GM23338 (cell line): ENCODE data around the gene ARRDC2. TPM values are rescaled to one million over a fixed set of nuclear protein-coding genes. Genes with fewer than 3 reads are reported as not detected.

Experiments used
- ATAC-seq: fragments of 200-7000 bp; cut with Tn5 transposase; 3 replicates; pipeline ENCODE4 v1.9.1; 2020
- DNase-seq: peaks from one replicate; pipeline ENCODE4 v3.0.0-alpha.2; 2015; ENCODE audit warnings: low spot score
- H2AFZ ChIP-seq: fragments of 200-600 bp; sonication (generic); 2 replicates; pipeline ENCODE4 v1.8.0; 2016; ENCODE audit warnings: antibody characterized with exemption, mild to moderate bottlenecking, moderate library complexity
- H3F3A ChIP-seq: fragments of 200-600 bp; sonication (generic); replicated peaks from 2 replicates; pipeline ENCODE4 v1.8.0; 2017; ENCODE audit warnings: antibody characterized with exemption, mixed run types, low read depth
- H3K27ac ChIP-seq: fragments of 200-600 bp; sonication (generic); 2 replicates; pipeline ENCODE4 v1.6.1; 2016; ENCODE audit warnings: low read depth
- H3K27me3 ChIP-seq: fragments of 200-600 bp; sonication (generic); 2 replicates; pipeline ENCODE4 v1.8.0; 2016; ENCODE audit warnings: mild to moderate bottlenecking, mixed run types, moderate library complexity; ENCODE audit not compliant: insufficient read depth
- H3K36me3 ChIP-seq: fragments of 200-600 bp; sonication (generic); 2 replicates; pipeline ENCODE4 v1.8.0; 2016; ENCODE audit warnings: mild to moderate bottlenecking; ENCODE audit not compliant: insufficient read depth
- H3K4me1 ChIP-seq: fragments of 200-600 bp; sonication (generic); 2 replicates; pipeline ENCODE4 v1.8.0; 2016; ENCODE audit warnings: mild to moderate bottlenecking, moderate library complexity; ENCODE audit not compliant: insufficient read depth
- H3K4me2 ChIP-seq: fragments of 200-600 bp; sonication (generic); 2 replicates; pipeline ENCODE4 v1.7.1; 2017; ENCODE audit warnings: mixed run types
- H3K4me3 ChIP-seq: fragments of 200-600 bp; sonication (generic); 2 replicates; pipeline ENCODE4 v1.6.1; 2016; ENCODE audit warnings: mixed run types
- H3K79me2 ChIP-seq: fragments of 200-600 bp; sonication (generic); replicated peaks from 2 replicates; pipeline ENCODE4 v1.8.0; 2017; ENCODE audit warnings: mild to moderate bottlenecking; ENCODE audit not compliant: insufficient read depth
- H3K9me2 ChIP-seq: fragments of 200-600 bp; sonication (generic); 2 replicates; pipeline ENCODE4 v1.8.0; 2017; ENCODE audit not compliant: insufficient read depth
- H4K20me1 ChIP-seq: fragments of 200-600 bp; sonication (generic); replicated peaks from 2 replicates; pipeline ENCODE4 v1.8.0; 2017; ENCODE audit warnings: mild to moderate bottlenecking; ENCODE audit not compliant: insufficient read depth
- H3K27ac Mint-ChIP-seq: 2 replicates; pipeline ENCODE4 v1.8.0; 2020; ENCODE audit warnings: inconsistent platforms, mild to moderate bottlenecking, moderate library complexity, mixed read lengths
- H3K27me3 Mint-ChIP-seq: 3 replicates; pipeline ENCODE4 v1.8.0; 2022; ENCODE audit warnings: low read depth, mild to moderate bottlenecking, moderate library complexity, mixed read lengths, inconsistent platforms; ENCODE audit not compliant: insufficient read depth, poor library complexity
- H3K36me3 Mint-ChIP-seq: 3 replicates; pipeline ENCODE4 v1.8.0; 2021; ENCODE audit warnings: low read depth, mild to moderate bottlenecking, inconsistent platforms, moderate library complexity, mixed read lengths
- H3K4me1 Mint-ChIP-seq: 3 replicates; pipeline ENCODE4 v1.8.0; 2020; ENCODE audit warnings: mild to moderate bottlenecking, inconsistent platforms, mixed read lengths
- H3K4me3 Mint-ChIP-seq: 3 replicates; pipeline ENCODE4 v1.8.0; 2021; ENCODE audit warnings: moderate library complexity, mild to moderate bottlenecking, inconsistent platforms, mixed read lengths
- H3K9me3 Mint-ChIP-seq: 3 replicates; pipeline ENCODE4 v1.8.0; 2020; ENCODE audit warnings: moderate library complexity, mild to moderate bottlenecking, inconsistent platforms, mixed read lengths
- EZH2 ChIP-seq: fragments of 200-600 bp; sonication (generic); IDR thresholded peaks from one replicate; pipeline ENCODE4 v1.8.0; 2017; ENCODE audit warnings: antibody characterized with exemption, mild to moderate bottlenecking, low read depth; ENCODE audit not compliant: unreplicated experiment
- JUNB ChIP-seq: IDR thresholded peaks from one replicate; pipeline ENCODE4 v1.6.1; 2016; ENCODE audit warnings: antibody characterized with exemption; ENCODE audit not compliant: unreplicated experiment
- NANOG ChIP-seq: IDR thresholded peaks from 2 replicates; pipeline ENCODE4 v1.6.1; 2016; ENCODE audit warnings: antibody characterized with exemption, borderline replicate concordance
- POLR2AphosphoS5 ChIP-seq: IDR thresholded peaks from 2 replicates; pipeline ENCODE4 v1.6.1; 2016; ENCODE audit warnings: antibody characterized with exemption, low read depth
- STAT1 ChIP-seq: IDR thresholded peaks from one replicate; pipeline ENCODE4 v1.6.1; 2016; ENCODE audit warnings: antibody characterized with exemption; ENCODE audit not compliant: unreplicated experiment
- ZNF331 ChIP-seq: fragments of 250-450 bp; sonication (Bioruptor Pico); IDR thresholded peaks from 2 replicates; pipeline ENCODE4 v1.5.0; 2020; ENCODE audit warnings: low read depth, mild to moderate bottlenecking, moderate library complexity
- polyA plus RNA-seq: library from polyadenylated mRNA; unstranded; fragments of >200 nt; fragmentation: Nextera tagmentation; extraction: Ambion mirVana; gene quantifications from 2 replicates; pipeline ENCODE4 v1.2.1, GENCODE V29; 2016
- total RNA-seq: library from RNA; depleted of rRNA; stranded (reverse); fragments of >200 nt; shearing (Covaris generic); gene quantifications from 2 replicates; pipeline ENCODE4 v1.2.3, GENCODE V29; 2014
- TF ChIP-seq, protein P1 (sequence below): IDR thresholded peaks from 2 replicates; pipeline ENCODE4 v1.6.1; 2016; ENCODE audit warnings: antibody characterized with exemption
- TF ChIP-seq, protein P2 (sequence below), 2 experiments: fragments of 200-600 bp in 1 of 2; sonication (generic) in 1 of 2; conservative IDR thresholded peaks; 2 replicates each; pipeline versions ENCODE4 v1.5.1 to v1.6.1; 2016 to 2017; ENCODE audit warnings: antibody characterized with exemption in 2 of 2, low read depth in 2 of 2, mild to moderate bottlenecking in 2 of 2, moderate library complexity in 1 of 2
- TF ChIP-seq, protein P3 (sequence below): IDR thresholded peaks from one replicate; pipeline ENCODE4 v1.6.1; 2018; ENCODE audit warnings: antibody characterized with exemption; ENCODE audit not compliant: unreplicated experiment
- TF ChIP-seq, protein P4 (sequence below): fragments of 250-450 bp; sonication (Bioruptor Pico); IDR thresholded peaks from 2 replicates; pipeline ENCODE4 v1.5.0; 2020; ENCODE audit warnings: mild to moderate bottlenecking, moderate library complexity

The ARRDC2 gene
- total and polyA plus RNA-seq, 2 experiments from 2014 or later: 2.4 to 7.1 TPM

DNA sequence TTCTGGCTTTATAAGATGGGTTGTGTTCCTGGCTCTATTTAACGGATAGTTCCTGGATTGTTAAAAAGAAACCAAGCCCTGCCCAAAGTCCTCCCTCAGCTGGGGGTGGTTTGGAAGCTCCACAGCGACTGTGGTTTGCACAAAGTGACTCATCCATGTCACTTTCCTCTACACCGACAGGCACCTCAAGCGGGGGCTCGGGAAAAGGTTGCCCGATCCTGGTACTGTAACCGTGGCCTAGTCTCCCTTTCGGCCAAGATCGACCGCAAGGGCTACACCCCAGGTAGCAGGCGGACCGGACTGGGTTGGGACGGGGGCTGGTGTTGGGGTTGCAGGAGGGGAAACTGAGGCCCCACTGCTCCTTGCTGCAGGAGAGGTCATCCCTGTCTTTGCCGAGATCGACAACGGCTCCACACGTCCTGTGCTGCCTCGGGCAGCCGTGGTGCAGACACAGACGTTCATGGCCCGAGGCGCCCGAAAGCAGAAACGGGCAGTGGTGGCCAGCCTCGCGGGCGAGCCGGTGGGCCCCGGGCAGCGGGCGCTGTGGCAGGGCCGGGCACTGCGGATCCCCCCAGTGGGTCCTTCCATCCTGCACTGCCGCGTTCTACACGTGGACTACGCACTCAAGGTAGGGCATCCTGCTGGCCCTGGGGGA lies 1.6 kb downstream of the ARRDC2 start (continued):
- TF ChIP-seq, protein P1, sequence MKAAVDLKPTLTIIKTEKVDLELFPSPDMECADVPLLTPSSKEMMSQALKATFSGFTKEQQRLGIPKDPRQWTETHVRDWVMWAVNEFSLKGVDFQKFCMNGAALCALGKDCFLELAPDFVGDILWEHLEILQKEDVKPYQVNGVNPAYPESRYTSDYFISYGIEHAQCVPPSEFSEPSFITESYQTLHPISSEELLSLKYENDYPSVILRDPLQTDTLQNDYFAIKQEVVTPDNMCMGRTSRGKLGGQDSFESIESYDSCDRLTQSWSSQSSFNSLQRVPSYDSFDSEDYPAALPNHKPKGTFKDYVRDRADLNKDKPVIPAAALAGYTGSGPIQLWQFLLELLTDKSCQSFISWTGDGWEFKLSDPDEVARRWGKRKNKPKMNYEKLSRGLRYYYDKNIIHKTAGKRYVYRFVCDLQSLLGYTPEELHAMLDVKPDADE: no peak
- TF ChIP-seq JUNB: no peak
- TF ChIP-seq, protein P2, sequence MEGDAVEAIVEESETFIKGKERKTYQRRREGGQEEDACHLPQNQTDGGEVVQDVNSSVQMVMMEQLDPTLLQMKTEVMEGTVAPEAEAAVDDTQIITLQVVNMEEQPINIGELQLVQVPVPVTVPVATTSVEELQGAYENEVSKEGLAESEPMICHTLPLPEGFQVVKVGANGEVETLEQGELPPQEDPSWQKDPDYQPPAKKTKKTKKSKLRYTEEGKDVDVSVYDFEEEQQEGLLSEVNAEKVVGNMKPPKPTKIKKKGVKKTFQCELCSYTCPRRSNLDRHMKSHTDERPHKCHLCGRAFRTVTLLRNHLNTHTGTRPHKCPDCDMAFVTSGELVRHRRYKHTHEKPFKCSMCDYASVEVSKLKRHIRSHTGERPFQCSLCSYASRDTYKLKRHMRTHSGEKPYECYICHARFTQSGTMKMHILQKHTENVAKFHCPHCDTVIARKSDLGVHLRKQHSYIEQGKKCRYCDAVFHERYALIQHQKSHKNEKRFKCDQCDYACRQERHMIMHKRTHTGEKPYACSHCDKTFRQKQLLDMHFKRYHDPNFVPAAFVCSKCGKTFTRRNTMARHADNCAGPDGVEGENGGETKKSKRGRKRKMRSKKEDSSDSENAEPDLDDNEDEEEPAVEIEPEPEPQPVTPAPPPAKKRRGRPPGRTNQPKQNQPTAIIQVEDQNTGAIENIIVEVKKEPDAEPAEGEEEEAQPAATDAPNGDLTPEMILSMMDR (conservative IDR thresholded peaks at IDR 0.05; ENCODE audit: low read depth in 2 of 2): no peak
- TF ChIP-seq STAT1: no peak
- TF ChIP-seq, protein P3, sequence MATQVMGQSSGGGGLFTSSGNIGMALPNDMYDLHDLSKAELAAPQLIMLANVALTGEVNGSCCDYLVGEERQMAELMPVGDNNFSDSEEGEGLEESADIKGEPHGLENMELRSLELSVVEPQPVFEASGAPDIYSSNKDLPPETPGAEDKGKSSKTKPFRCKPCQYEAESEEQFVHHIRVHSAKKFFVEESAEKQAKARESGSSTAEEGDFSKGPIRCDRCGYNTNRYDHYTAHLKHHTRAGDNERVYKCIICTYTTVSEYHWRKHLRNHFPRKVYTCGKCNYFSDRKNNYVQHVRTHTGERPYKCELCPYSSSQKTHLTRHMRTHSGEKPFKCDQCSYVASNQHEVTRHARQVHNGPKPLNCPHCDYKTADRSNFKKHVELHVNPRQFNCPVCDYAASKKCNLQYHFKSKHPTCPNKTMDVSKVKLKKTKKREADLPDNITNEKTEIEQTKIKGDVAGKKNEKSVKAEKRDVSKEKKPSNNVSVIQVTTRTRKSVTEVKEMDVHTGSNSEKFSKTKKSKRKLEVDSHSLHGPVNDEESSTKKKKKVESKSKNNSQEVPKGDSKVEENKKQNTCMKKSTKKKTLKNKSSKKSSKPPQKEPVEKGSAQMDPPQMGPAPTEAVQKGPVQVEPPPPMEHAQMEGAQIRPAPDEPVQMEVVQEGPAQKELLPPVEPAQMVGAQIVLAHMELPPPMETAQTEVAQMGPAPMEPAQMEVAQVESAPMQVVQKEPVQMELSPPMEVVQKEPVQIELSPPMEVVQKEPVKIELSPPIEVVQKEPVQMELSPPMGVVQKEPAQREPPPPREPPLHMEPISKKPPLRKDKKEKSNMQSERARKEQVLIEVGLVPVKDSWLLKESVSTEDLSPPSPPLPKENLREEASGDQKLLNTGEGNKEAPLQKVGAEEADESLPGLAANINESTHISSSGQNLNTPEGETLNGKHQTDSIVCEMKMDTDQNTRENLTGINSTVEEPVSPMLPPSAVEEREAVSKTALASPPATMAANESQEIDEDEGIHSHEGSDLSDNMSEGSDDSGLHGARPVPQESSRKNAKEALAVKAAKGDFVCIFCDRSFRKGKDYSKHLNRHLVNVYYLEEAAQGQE: no peak
- no peak for TF ChIP-seq EZH2
- no peak for TF ChIP-seq NANOG
- no peak for TF ChIP-seq POLR2AphosphoS5
- TF ChIP-seq ZNF331 (CRISPR knock-in tag): no peak

DNA sequence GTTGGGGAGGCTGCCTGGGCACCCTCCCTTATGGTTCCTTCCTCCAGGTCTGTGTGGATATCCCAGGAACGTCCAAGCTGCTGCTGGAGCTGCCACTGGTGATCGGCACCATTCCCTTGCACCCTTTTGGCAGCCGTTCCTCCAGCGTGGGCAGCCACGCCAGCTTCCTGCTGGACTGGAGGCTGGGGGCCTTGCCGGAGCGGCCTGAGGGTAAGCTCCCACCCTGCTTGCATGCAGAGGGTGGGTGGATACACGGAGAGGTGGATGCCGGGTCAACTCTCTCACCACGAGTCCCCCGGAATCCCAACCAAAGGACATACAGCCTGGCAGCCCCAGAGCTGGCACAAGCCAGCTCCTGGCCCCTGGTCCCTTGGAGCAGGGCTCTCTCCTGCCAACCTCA lies 2.2 kb downstream of the ARRDC2 start:
- peaks cover 3% of the 10 kb centered on the region; the same call in 2 of the 3 replicates for H3K36me3 Mint-ChIP-seq
- Histone ChIP-seq H3F3A (no peaks in the 10 kb centered on the region), H3K79me2 (no peaks in the 10 kb centered on the region), H3K4me3 (no peak overlapping the region), H3K27ac (no peak overlapping the region), H3K9me2 (no peaks in the 10 kb centered on the region), H3K27me3 (0 out of 2 replicates have a peak, but pooled peaks cover 6% of the 10 kb centered on the region), H3K4me1 (no peaks in the 10 kb centered on the region; the same call in 1 of the 2 replicates), H2AFZ (no peak overlapping the region), H4K20me1 (no peaks in the 10 kb centered on the region), H3K36me3 (no peaks in the 10 kb centered on the region), H3K4me2 (no peak overlapping the region)
- H3K9me3 Mint-ChIP-seq: peaks cover 7% of the 10 kb centered on the region; the same call in 2 of the 3 replicates
- DNase-seq: no peak
- H3K4me3 Mint-ChIP-seq: no peak overlapping the region
- H3K27me3 Mint-ChIP-seq: peaks cover 11% of the 10 kb centered on the region
- no peaks in the 10 kb centered on the region; the same call in 2 of the 3 replicates for H3K4me1 Mint-ChIP-seq
- no peak overlapping the region for H3K27ac Mint-ChIP-seq
- ATAC-seq: no peak
- TF ChIP-seq, protein P4, sequence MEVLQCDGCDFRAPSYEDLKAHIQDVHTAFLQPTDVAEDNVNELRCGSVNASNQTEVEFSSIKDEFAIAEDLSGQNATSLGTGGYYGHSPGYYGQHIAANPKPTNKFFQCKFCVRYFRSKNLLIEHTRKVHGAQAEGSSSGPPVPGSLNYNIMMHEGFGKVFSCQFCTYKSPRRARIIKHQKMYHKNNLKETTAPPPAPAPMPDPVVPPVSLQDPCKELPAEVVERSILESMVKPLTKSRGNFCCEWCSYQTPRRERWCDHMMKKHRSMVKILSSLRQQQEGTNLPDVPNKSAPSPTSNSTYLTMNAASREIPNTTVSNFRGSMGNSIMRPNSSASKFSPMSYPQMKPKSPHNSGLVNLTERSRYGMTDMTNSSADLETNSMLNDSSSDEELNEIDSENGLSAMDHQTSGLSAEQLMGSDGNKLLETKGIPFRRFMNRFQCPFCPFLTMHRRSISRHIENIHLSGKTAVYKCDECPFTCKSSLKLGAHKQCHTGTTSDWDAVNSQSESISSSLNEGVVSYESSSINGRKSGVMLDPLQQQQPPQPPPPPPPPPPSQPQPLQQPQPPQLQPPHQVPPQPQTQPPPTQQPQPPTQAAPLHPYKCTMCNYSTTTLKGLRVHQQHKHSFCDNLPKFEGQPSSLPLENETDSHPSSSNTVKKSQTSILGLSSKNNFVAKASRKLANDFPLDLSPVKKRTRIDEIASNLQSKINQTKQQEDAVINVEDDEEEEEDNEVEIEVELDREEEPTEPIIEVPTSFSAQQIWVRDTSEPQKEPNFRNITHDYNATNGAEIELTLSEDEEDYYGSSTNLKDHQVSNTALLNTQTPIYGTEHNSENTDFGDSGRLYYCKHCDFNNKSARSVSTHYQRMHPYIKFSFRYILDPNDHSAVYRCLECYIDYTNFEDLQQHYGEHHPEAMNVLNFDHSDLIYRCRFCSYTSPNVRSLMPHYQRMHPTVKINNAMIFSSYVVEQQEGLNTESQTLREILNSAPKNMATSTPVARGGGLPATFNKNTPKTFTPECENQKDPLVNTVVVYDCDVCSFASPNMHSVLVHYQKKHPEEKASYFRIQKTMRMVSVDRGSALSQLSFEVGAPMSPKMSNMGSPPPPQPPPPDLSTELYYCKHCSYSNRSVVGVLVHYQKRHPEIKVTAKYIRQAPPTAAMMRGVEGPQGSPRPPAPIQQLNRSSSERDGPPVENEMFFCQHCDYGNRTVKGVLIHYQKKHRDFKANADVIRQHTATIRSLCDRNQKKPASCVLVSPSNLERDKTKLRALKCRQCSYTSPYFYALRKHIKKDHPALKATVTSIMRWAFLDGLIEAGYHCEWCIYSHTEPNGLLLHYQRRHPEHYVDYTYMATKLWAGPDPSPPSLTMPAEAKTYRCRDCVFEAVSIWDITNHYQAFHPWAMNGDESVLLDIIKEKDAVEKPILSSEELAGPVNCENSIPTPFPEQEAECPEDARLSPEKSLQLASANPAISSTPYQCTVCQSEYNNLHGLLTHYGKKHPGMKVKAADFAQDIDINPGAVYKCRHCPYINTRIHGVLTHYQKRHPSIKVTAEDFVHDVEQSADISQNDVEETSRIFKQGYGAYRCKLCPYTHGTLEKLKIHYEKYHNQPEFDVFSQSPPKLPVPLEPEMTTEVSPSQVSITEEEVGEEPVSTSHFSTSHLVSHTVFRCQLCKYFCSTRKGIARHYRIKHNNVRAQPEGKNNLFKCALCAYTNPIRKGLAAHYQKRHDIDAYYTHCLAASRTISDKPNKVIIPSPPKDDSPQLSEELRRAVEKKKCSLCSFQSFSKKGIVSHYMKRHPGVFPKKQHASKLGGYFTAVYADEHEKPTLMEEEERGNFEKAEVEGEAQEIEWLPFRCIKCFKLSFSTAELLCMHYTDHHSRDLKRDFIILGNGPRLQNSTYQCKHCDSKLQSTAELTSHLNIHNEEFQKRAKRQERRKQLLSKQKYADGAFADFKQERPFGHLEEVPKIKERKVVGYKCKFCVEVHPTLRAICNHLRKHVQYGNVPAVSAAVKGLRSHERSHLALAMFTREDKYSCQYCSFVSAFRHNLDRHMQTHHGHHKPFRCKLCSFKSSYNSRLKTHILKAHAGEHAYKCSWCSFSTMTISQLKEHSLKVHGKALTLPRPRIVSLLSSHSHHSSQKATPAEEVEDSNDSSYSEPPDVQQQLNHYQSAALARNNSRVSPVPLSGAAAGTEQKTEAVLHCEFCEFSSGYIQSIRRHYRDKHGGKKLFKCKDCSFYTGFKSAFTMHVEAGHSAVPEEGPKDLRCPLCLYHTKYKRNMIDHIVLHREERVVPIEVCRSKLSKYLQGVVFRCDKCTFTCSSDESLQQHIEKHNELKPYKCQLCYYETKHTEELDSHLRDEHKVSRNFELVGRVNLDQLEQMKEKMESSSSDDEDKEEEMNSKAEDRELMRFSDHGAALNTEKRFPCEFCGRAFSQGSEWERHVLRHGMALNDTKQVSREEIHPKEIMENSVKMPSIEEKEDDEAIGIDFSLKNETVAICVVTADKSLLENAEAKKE (CRISPR knock-in tag): no peak
- TF ChIP-seq STAT1: no peak
